ENCODE results near the gene CST2.
"Not testable (repeated sequence)": the region's sequence is repeated elsewhere in the genome, so short reads cannot be mapped to it uniquely, and the experiment has no call there.

Gene CST2

GRCh38 chr20:23826541-23827021 lies at the start of gene CST2:
CST2 (minus strand) TSS chr20:23826729; CDS start chr20:23826660, 69 bp downstream.
- DNase-seq (ENCODE audit: low read depth in 2 of 2) = no peak

DNA sequence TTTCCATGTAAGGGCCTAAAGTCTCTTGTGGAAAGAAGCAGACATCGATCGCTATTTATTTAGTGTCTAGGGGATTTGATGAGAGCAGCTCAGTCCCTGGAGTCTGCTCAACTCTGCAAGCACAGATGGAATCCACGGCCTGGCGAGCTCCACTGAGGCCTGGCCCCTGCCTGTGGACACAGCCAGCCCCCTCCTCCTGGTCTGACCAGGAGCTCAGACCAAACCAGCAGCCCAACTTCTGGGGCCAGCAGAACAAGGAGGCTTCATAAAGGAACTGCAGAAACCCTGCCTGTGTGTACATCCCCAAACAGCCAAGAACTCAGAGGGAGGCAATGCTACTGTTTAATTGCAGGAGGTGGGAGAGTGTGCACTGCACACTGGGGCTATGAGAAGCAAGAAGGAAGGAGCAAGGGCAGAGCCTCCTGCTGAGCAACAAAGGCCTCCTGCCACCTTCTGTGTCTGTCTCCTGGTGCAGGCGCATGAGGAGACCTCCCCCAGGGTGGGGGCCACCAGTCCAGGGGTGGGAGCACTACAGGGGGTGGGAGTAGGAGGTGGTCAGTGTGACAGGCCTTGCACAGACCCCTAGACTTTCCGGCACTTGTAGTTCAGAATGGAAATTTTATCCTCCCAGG lies 49.2 kb upstream of the CST2 start:
- no peak for DNase-seq (ENCODE audit: low read depth in 2 of 2)

DNA sequence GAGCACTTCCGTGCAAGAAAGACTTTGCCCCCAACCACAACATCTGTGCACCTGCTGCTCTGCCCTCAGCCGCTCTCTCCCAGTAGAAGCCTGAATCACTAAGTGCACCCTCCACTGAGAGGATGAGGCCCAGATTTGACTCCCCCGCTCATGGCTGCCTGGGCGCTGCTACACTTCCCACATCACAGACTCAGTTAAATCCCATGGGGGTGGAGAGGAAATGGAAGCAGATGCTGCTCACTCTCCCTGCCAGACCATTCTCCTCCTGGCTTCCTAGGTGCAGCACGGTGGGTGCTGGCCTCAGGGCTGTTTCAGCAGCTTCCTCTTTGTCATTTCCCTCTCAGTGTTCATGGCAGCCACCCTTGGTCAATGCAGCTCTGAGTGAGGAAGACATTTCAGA lies 48.2 kb upstream of the CST2 start:
- no peak for DNase-seq (ENCODE audit: low read depth in 2 of 2)

DNA sequence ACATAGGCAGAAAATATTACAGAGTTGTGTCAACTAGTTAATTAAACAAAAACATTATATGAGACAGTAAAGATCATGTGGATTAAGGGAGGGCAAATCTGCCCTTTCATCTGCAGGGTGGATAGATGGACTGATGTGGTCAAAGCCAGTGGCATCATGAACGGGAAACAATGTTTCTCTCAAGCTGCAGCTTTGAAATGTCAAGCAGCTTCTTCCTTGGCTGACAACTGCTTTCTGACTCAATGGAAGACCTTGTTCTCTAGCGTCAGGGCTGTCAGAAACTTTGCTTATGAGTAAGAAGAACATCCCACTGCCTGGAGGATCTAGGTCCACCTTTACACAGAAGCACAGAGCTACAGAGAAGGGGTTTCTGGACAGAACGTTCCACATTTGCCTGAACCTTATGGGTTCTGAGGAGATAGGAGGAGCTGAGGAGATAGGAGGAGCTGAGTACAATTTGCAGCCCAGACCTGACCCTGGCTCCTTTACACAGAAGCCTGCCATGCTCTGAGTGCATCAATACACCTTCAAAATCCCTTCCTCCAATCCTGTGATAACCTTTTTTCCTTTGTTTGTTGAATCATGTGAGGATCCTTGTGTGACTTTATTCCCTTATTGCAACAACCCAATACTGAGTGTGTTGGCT lies 47.0 kb upstream of the CST2 start:
- DNase-seq (ENCODE audit: low read depth in 2 of 2) = no peak

DNA sequence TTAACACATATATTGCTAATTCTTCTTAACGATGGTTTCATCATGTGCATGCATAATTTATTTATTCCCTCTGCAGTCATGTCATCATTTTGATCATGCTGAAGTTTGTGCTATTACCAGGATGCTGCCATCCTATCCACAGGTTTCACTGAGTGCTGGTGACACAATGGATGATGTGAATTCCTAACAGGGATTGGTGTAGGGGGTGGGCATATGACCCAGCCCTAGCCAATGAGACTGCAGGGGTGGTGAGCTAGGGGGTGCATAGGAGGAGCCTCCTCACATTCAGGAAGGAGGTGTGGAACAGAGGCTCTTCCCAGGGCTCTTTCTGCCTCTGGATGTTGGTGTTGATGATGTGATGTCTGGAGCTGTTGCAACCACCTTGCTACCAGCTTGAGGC lies 45.5 kb upstream of the CST2 start:
- no peak for DNase-seq (ENCODE audit: low read depth in 2 of 2)

- no peak for DNase-seq (ENCODE audit: low read depth in 2 of 2)
Measured at GRCh38 chr20:23870461-23870860, 43.9 kb upstream of the CST2 start.

GRCh38 chr20:23869520-23869919 lies 43.0 kb upstream of the CST2 start:
- DNase-seq (ENCODE audit: low read depth in 2 of 2) = no peak

DNA sequence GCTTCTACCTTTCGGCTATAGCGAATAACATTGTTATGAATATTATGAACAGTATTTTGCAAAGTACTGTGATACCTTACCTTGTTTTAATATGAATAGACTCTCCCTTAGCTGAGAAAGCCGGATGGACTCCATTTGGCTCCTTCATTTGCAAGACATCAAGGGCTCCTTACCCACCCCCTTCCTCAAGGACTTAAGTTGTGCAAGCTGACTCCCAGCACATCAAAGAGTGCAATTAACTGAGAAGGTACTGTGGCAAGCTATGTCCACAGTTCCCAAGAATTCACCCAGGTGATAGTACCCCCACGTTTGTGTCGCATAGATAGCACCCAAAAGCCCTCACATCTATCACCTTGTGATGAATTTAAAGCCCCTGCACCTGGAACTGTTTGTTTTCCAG lies 41.8 kb upstream of the CST2 start:
- no peak for DNase-seq (ENCODE audit: low read depth in 2 of 2)

DNA sequence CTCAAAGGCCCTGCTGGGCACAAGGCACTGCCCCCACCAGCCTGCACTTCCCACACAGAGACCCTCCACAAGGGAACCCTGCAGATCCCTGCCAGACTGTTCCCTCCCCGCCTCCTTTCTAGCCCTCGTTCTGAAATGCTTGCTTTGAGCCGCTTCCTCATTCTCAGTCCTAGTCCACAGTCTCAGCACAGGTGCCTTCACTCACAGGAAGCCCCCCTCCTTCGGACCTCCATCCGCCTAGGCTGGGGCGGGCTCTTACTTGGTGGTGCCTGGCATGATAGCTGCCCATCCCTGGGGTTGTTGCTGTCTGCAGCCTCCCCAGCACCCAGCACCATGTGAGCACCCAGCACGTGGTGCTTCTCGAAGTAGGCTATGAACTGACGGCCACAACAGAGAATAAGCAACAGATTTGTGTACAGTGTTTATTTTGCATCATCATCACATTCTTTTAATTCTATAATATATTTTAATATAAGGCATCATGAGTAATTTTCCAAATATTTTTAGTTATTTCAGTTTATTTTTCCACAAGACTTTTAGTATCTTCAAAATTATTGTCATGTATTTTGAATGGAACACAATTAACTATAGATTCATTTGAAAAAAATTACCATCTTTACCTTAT lies 40.7 kb upstream of the CST2 start:
- DNase-seq (ENCODE audit: low read depth in 2 of 2) = no peak

GRCh38 chr20:23860771-23861170 lies 34.2 kb upstream of the CST2 start:
- DNase-seq (ENCODE audit: low read depth in 2 of 2) = not testable (repeated sequence)

DNA sequence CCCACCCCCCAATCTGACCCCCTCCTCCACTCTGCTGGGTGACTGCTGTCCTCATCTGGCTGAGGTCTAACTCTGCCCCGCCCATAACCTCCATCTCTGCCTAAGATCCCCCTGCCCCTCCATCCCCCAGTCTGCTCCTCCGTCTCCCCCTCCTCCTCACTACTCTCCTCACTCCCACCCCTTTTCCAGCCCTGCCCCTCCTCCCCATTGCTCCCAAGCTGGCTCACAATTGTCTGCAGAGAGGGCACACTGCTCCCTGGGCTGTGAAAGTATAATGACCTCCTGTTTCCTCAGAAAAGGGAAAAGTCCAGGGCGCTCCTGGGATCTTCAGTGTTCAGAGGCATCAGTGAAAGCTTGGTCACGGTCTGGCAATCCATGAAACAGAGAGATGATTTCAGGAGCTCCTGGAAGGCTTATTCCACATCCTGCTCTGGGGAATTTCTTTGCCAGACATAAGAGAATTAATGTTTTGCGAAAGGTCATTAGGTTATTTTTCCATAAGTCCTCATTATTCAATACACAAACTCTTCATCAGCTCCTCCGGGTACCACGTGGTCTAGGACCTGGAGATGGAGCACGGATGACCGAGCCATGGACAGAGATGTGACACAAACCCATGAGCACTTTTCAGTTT lies 31.6 kb upstream of the CST2 start:
- no peak for DNase-seq (ENCODE audit: low read depth in 2 of 2)

- no peak for DNase-seq (ENCODE audit: low read depth in 2 of 2)
Measured at GRCh38 chr20:23856736-23857135, 30.2 kb upstream of the CST2 start.

GRCh38 chr20:23856226-23856625 lies 29.7 kb upstream of the CST2 start:
- DNase-seq (ENCODE audit: low read depth in 2 of 2) = no peak

DNA sequence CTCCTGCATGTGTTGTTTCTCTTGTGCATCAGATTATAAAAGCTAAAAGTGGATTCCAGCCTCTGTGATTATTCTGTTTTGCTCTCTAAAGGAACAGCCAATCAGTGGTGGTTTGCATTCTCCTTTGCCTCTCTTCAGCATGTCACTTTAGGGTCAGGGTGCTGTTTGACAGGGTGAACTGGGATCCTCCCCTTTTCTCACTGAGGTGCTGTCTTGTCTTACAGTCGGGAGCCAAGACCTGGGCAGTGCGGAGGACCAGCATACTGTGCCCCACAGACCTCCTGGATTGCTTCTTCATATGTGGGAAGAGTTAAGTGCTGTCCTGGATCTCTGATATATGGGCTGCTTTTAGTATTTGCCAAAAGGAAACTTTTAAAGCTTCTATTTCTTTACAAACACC lies 15.2 kb upstream of the CST2 start:
- no peak for DNase-seq (ENCODE audit: low read depth in 2 of 2)

- DNase-seq (ENCODE audit: low read depth in 2 of 2) = no peak
Measured at GRCh38 chr20:23835716-23836115, 9.2 kb upstream of the CST2 start.

- DNase-seq (ENCODE audit: low read depth in 2 of 2) = no peak
Measured at GRCh38 chr20:23832775-23833513, 6.4 kb upstream of the CST2 start.

GRCh38 chr20:23831961-23832360 lies 5.4 kb upstream of the CST2 start:
- not testable (repeated sequence) for DNase-seq (ENCODE audit: low read depth in 2 of 2)

- no peak for DNase-seq (ENCODE audit: low read depth in 2 of 2)
Measured at GRCh38 chr20:23823621-23824324, 2.8 kb downstream of the CST2 start.

DNA sequence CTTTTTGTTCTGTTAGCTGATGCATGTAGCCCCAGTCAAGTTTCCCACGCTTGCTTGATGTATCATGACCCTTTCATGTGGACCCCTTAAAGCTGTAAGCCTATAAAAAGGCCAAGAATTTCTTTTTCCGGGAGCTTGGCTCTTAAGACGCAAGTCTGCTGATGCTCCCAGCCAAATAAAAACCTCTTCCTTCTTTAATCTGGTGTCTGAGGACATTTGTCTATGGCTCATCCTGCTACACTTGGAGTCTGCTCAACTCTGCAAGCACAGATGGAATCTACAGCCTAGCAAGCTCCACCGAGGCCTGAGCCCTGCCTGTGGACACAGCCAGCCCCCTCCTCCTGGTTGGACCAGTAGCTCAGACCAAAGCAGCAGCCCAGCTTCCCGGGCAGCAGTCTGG lies 3.4 kb downstream of the CST2 start:
- DNase-seq (ENCODE audit: low read depth in 2 of 2) = no peak

GRCh38 chr20:23820493-23820892 lies 6.0 kb downstream of the CST2 start:
- DNase-seq (ENCODE audit: low read depth in 2 of 2) = no peak

- DNase-seq (ENCODE audit: low read depth in 2 of 2) = not testable (repeated sequence)
Measured at GRCh38 chr20:23811559-23811958, 15.0 kb downstream of the CST2 start.
